ENCODE data around the gene ABCC11.

DNA sequence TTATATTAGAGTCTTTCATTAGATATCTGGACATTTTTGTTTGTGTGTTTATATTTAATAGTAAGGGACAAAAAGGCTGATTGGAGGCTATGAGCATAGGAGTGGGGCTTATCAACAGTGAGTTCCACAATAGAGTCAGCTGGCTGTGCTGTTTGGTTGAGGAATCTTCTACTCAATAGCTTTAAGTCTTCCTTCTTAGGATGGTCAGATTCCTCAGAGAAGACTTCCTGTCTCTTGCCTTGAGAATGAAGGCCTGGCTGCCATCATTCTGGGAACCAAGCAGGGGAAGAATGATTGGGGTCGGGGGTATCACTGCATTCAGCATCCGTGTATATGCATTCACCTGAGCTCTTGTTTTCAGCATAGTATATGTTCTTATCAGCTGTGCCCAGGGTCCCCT, 31.9 kb upstream of the ABCC11 start:
- TF ChIP-seq, protein P1, sequence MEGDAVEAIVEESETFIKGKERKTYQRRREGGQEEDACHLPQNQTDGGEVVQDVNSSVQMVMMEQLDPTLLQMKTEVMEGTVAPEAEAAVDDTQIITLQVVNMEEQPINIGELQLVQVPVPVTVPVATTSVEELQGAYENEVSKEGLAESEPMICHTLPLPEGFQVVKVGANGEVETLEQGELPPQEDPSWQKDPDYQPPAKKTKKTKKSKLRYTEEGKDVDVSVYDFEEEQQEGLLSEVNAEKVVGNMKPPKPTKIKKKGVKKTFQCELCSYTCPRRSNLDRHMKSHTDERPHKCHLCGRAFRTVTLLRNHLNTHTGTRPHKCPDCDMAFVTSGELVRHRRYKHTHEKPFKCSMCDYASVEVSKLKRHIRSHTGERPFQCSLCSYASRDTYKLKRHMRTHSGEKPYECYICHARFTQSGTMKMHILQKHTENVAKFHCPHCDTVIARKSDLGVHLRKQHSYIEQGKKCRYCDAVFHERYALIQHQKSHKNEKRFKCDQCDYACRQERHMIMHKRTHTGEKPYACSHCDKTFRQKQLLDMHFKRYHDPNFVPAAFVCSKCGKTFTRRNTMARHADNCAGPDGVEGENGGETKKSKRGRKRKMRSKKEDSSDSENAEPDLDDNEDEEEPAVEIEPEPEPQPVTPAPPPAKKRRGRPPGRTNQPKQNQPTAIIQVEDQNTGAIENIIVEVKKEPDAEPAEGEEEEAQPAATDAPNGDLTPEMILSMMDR (conservative IDR thresholded peaks at IDR 0.05; ENCODE audit: low read depth in 2 of 2) = no peak
- TF ChIP-seq, protein P2, sequence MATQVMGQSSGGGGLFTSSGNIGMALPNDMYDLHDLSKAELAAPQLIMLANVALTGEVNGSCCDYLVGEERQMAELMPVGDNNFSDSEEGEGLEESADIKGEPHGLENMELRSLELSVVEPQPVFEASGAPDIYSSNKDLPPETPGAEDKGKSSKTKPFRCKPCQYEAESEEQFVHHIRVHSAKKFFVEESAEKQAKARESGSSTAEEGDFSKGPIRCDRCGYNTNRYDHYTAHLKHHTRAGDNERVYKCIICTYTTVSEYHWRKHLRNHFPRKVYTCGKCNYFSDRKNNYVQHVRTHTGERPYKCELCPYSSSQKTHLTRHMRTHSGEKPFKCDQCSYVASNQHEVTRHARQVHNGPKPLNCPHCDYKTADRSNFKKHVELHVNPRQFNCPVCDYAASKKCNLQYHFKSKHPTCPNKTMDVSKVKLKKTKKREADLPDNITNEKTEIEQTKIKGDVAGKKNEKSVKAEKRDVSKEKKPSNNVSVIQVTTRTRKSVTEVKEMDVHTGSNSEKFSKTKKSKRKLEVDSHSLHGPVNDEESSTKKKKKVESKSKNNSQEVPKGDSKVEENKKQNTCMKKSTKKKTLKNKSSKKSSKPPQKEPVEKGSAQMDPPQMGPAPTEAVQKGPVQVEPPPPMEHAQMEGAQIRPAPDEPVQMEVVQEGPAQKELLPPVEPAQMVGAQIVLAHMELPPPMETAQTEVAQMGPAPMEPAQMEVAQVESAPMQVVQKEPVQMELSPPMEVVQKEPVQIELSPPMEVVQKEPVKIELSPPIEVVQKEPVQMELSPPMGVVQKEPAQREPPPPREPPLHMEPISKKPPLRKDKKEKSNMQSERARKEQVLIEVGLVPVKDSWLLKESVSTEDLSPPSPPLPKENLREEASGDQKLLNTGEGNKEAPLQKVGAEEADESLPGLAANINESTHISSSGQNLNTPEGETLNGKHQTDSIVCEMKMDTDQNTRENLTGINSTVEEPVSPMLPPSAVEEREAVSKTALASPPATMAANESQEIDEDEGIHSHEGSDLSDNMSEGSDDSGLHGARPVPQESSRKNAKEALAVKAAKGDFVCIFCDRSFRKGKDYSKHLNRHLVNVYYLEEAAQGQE (IDR thresholded peaks at IDR 0.05; ENCODE audit: unreplicated experiment) = no peak
- no peak for TF ChIP-seq EZH2phosphoT487 (IDR thresholded peaks at IDR 0.05; ENCODE audit: unreplicated experiment)
- TF ChIP-seq EZH2 (IDR thresholded peaks at IDR 0.05; ENCODE audit: low read depth, unreplicated experiment) = no peak
- TF ChIP-seq POLR2AphosphoS5 (IDR thresholded peaks at IDR 0.05; ENCODE audit: low read depth) = no peak
- TF ChIP-seq JUNB (IDR thresholded peaks at IDR 0.05; ENCODE audit: unreplicated experiment) = no peak
- TF ChIP-seq, protein P3, sequence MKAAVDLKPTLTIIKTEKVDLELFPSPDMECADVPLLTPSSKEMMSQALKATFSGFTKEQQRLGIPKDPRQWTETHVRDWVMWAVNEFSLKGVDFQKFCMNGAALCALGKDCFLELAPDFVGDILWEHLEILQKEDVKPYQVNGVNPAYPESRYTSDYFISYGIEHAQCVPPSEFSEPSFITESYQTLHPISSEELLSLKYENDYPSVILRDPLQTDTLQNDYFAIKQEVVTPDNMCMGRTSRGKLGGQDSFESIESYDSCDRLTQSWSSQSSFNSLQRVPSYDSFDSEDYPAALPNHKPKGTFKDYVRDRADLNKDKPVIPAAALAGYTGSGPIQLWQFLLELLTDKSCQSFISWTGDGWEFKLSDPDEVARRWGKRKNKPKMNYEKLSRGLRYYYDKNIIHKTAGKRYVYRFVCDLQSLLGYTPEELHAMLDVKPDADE (IDR thresholded peaks at IDR 0.05) = no peak
- TF ChIP-seq ZNF114 (CRISPR knock-in tag; IDR thresholded peaks at IDR 0.05) = no peak
- no peak for TF ChIP-seq CREB1 (CRISPR knock-in tag; IDR thresholded peaks at IDR 0.05; ENCODE audit: low read depth)
- no peak for TF ChIP-seq NANOG (IDR thresholded peaks at IDR 0.05; ENCODE audit: borderline replicate concordance)
- no peak for TF ChIP-seq ZNF331 (CRISPR knock-in tag; IDR thresholded peaks at IDR 0.05; ENCODE audit: low read depth)
